Left lobe of liver (tissue), 2 donors: ENCODE data around the gene CD84. TPM values are rescaled to one million over a fixed set of nuclear protein-coding genes. Genes with fewer than 3 reads are reported as not detected.
"Not testable (repeated sequence)": the region's sequence is repeated elsewhere in the genome, so short reads cannot be mapped to it uniquely, and the experiment has no call there.

Experiments
- ATAC-seq: fragments of 200-7000 bp; cut with Tn5 transposase; one replicate; pipeline ENCODE4 v1.9.1; 2020; ENCODE audit warnings: mild to moderate bottlenecking, moderate library complexity
- DNase-seq: peaks from one replicate; pipeline ENCODE4 v3.0.0-alpha.2; 2020; ENCODE audit warnings: low spot score
- total RNA-seq: library from RNA; stranded (reverse); gene quantifications from one replicate; pipeline ENCODE4 v1.2.1, GENCODE V29; 2021
- donor health status: DM: no; HTN: no; CAD: no; lungs with moderate emphysema.
- donor health status: DM: no; HTN: yes; CAD: no.

The CD84 gene, protein sequence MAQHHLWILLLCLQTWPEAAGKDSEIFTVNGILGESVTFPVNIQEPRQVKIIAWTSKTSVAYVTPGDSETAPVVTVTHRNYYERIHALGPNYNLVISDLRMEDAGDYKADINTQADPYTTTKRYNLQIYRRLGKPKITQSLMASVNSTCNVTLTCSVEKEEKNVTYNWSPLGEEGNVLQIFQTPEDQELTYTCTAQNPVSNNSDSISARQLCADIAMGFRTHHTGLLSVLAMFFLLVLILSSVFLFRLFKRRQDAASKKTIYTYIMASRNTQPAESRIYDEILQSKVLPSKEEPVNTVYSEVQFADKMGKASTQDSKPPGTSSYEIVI
- 3.2 TPM for total RNA-seq

DNA sequence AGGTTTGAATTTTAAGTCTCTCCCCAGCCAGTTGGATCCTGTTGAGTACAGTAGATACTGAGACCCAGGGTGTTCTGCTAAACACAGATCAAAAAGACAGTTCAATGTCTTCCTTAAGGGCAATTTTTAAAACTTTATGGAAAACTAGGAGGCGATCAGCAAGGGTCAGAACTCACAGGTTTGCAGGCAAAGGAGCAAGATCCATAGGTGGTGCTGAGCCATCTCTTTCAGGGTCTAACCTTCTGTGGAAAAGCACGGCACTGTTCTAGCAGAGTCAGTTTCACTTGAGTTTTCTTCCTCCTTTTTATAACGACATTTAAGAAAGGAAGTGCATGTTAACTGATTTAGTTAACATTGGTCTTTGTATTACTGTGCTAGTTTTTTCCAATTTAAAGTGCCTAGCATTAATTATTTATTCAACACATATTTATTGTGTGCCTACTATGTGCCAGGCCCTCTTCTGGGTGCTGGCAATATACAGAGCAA is at the start of gene CD84:
Gene CD84, minus strand, starts transcription at position 281 of the 486 bp plus-strand sequence. Its CDS starts 59 bp downstream, at position 222.
- ATAC-seq: no peak
- no peak for DNase-seq

DNA sequence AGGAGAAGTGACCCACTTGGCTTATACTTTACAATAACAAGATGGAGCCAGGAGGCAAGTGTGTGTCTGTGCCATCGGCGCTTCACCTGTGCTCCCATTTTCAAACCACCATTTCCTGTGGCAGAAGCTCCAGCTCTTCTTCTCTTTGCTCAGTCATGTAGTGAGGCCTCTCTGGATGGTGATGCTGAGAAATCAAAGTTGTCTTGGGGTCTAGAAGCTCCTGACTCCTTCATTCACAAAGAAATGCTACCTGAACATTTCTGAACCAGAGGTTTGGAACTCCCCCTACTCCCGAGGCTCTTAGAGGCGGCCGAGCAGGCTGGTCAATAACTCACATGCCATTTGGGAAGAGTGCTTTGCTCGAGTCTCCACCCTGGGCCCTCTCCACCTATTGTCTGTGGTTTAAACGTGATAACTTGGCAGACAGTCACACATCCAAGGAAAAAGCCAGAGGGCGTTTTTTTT is 49.5 kb upstream of the CD84 start:
- ATAC-seq: no peak
- DNase-seq: no peak

DNA sequence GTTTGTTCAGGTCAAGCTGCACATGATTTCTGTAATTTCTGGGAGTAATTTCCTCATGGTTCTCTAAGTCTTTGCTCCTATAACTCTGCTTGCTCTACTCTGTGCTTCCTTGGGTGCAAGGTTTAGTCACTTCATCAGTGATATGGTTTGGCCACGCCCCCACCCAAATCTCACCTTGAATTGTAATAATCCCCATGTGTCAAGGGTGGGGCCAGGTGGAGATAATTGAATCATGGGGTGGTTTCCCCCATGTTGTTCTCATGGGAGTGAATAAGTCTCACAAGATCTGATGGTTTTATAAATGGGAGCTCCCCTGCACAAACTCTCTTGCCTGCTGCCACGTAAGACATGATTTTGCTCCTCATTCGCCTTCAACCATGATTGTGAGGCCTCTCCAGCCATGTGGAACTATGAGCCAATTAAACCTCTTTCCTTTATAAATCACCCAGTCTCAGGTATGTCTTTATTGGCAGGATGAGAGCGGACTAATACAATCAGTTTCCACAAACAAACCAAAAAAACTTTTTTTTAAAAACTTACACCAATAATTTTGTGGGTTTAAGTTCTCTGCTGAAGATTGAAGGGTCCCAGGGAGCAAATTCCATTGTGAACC is 48.5 kb upstream of the CD84 start:
- ATAC-seq, DNase-seq: not testable (repeated sequence)

DNA sequence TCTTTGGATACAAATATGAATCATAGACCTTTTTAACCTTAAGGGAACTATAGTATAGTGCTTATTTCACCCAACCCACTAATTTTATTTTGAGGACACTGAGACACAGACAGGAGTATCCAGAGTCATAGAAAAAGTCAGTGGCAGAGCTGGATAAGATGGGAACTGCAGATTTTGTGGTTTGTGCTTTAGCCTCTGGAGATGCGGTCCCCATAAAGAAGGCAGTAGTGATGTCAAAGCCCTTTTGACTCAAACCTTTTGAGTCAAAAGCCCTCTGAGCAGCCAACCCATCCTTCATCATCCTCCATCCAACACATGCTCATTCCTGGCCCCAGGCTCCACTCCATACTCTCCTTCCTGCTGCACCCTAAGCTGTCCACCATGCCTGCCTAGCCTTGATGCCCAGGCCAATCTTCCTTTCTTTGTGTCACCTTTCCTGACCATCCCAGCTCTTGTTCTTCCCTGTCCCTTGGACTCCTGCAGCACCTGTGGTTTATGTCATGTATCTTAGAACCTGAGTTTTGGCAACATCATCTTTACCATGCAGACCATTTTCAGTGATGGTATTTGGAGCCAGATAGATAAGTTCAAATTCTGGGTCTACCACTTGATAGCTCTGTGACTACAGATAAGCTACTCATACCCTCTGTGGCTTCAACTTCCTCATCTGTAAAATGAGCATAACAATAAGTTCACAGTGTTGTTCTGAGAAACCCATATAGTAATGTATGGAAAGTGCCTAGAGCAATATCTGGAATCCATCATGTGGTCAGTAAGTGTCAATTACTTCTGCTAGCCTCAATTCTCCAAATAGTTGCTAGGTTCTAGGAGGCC is 47.4 kb upstream of the CD84 start:
- ATAC-seq (no peak), DNase-seq (no peak)

DNA sequence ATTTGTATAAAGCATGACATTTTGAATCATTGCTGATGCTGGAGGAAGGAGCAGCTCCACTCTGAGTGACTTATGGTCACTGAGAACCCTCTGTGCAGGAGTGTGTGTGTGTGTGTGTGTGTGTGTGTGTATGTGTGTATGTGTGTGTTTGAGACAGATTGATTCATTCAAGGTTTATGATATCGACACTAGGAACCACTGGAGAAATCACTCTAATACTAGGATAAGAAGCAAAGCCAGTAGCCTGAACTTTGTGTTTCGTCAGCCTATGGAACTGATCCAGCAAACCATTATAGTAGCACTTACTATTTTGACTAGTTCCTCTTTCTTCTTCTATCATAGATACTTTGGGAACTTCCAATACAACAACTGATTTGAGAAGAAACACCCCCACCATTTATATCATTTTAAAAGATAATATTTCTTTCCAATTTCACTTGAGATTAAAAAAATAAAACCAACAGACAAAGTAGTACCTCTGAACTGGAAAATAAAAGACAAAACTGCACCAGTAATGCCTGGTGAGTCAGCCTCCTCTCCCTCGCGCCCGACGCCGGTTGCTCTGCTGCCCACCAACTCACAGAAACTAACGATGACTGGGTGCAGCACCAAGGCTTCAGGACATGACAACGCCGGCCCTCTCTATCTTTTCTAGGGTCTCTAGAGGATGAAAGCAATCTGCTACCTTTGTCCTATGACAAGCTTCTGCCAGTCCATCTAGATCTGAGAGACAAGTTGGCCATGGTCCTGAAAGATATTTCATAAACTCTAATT is 46.6 kb upstream of the CD84 start:
- ATAC-seq: no peak

DNA sequence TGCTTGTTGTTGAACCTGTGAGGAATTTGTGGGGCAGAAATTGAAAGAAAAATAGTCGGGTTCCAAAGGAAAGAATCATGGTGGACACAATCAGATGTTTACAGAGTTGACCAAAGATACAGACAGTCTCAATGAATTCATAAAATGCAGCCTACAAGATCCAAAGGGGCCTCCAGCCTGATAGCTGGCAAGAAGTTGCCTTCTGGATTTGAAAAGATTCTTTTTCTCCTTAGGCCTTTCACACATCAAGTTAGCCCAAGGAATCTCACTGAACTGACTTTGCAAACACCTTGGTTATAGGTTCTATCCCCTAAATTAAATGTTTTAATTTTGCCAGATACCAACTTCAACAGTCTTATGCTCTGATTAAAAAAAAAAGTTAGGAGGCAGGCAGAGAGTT is 46.0 kb upstream of the CD84 start:
- ATAC-seq (no peak), DNase-seq (no peak)

More for the DNA sequence above, 46.6 kb upstream of the CD84 start:
- DNase-seq: no peak

DNA sequence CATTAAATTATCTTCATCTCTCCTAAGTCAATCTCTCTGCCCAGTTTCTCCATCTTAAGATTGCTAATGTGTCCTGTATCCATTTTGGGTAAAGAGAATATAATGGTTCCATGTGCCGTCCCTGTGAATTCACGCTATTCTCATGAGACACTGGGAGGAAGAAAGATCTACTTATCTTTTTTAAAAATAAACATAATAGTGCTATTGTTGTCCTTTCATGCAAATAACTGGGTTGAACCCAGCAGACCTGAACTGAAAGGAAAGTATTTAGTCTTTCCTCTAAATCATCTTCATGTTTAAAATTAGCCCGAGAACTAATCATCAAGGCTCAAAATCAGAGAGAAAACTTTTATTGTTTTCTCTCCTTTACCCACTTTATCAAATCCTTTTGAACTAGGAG is 45.2 kb upstream of the CD84 start:
- DNase-seq: no peak
- no peak for ATAC-seq

DNA sequence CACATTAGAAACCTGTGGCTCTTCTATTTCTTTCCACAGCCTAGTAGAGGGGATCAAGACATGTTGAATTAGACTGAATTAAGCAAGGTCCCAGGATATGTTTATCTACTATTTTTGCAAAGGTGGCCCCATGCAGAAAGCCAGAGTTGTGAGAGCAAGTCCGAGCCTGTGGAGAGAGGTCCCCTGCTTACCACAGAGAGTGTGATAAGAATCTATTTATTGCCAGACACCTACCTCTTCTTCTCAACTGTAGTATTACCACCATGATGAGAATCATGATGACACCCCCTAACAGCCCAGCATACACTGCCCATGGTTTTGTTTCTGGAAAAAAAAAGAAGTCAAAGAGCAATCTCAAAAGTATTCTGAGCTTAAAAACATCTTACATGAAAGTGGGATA is 44.6 kb upstream of the CD84 start:
- DNase-seq (no peak), ATAC-seq (no peak)

DNA sequence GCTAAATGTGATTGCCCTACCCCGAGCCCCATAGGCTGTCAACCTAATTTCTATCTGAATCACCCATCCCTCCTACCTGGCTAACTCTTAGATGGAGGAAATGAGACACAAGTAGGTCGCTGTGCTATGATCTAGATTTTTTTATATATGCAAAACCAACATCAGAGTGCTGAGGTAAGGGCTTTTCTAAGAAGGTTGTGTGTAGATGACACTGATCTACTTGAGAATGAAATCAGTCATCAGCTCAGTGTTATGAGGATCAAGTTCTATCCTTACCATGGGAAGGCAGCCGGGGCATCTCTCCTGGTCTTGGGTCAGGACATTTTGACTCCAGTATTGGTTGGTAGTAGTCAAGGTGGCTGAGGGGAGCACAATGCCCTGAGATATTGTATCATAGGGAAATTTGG is 43.9 kb upstream of the CD84 start:
- ATAC-seq: no peak

DNA sequence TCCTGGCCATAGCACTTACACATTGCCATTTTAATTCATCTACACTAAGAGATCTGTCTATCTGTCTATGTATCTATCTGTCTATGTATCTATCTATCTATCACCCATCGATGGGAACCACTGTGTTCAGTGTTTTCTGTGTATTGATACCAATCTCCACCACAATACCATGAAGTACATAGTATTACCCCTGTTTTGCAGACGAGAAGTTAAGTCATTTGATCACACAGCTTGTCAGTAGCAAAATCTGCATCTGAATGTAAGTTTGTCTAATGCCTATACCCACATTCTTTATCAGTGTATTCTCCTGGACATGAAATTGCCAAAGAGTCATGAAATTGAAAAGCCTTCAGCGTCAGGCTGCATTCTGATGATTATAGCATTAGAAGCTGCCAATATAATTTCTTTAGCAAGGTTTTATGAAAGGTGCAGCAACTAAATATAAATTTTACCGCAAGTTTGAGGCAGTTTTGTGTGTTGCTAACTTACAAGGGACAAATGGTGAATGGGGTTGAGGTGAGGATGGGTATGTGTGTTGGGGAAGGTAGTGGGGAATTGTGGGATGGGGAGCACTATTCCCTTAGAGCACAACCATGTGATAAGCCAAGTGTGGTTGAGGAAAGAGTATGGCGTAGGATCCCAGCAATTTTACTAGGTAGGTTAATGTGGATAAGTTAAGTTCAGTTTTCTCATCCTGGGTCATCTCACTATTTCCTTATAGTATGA is 43.4 kb upstream of the CD84 start:
- DNase-seq (no peak), ATAC-seq (no peak)

More for the DNA sequence above, 43.9 kb upstream of the CD84 start:
- no peak for DNase-seq

DNA sequence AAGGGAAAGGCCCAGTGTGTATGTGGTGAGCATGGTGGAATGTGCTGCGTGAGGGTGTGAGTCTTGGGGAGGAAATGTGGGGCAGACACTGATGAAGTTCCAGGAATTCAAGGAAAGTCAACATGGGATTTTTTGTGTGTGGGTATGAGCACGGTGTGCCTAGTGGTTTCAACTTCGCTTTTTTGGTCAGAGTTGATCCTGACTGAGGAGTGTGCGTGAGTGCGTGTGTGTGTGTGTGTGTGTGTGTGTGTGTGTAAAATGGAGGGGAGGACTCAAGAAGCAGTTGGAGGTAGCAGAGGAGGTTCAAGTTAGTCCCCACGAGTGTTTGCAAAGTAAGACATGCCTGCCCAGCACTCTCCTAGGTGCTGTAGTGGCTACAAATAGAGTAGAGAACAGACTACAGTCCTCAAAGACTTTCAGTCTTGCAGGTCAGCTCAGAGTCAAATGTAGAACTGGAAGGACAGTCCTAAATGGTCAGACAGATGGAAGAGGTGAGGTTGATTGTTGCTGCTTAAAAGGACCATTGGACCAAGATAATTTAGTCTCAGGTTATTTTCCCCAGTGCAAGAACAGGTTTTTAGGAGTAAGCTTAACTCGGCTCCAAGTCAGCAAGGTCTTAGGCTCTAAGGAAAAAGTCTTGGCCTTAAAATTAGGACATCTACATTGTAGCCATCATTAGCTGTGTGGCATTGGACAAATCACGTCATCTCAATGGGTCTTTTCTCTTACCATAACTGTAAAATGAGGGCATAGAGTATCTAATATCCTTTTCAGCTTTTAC is 42.5 kb upstream of the CD84 start:
- no peak for ATAC-seq
- no peak for DNase-seq

DNA sequence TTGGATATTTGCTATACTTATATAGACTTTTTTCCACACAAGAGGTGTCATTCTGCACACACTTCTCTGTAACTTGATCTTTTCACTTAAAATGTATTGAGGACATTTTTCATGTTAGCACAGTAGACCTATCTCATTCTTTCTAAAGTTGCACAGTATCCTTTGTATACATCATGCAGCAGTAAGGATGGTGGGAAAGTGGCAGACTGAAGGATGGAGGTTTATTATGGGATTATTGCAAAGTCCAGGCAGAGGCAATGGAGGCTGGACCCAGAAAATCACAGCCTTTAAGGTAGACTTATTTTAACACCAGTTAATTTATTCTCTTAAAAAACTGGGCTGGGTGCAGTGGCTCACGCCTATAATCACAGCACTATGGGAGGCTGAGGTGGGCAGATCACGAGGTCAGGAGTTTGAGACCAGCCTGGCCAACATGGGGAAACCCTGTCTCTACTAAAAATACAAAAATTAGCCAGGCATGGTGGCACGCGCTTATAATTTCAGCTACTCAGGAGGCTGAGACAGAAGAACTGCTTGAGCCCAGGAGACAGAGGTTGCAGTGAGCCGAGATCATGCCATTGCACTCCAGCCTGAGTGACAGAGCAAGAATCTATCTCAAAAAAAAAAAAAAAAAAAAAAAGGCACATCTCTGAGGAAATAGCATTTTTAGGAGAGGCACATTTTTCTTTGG is 41.8 kb upstream of the CD84 start:
- no peak for DNase-seq
- no peak for ATAC-seq

DNA sequence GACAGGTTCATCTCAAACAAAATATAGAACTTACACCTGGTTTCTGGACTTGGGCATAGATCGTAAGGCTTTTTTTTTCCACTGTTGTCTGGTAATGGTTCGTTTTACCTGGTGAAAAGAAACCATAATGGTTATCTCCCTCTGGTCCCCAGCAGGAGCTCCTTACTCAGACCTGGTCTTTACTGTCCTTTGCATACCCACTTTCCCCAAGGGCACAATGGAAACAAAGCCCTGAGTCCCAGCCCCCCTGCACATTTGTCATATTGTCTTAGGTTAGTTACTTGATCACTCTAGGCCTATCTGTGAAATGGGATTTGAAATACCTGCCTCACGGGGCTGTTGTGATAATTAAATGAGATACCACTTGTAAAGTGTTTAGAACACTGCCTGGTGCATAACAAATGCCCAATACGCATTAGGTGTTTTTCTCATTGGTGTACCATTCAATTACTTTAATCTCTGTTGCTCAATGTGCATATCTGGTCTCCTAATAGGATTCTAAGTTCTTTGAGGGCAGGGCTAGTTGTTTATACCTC is 40.5 kb upstream of the CD84 start:
- ATAC-seq (no peak), DNase-seq (no peak)

DNA sequence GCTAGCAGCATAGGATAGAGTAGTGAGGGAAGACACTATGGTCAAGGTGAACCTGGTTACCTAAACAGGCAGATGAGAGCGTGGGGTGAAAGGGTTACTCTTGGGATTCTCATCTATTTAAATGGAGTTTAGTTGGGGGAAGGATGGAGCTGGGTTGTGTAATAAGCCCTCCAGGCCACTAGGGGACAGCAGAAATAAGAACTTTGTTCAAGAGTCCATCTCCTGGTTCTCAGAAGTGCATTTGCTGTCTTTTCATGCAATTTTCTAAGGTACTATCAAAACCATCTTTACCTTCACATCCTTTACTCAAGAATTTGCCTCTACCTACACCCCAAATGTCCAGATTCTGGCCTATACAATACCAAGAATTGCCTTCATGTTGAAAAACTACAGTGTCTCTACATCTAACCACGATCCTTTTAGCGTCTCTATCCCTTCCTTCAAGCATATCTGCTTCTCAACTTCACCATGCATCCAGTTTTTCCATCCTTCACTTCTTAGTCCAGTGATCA is 39.5 kb upstream of the CD84 start:
- DNase-seq (no peak), ATAC-seq (peak; percentile 28)

DNA sequence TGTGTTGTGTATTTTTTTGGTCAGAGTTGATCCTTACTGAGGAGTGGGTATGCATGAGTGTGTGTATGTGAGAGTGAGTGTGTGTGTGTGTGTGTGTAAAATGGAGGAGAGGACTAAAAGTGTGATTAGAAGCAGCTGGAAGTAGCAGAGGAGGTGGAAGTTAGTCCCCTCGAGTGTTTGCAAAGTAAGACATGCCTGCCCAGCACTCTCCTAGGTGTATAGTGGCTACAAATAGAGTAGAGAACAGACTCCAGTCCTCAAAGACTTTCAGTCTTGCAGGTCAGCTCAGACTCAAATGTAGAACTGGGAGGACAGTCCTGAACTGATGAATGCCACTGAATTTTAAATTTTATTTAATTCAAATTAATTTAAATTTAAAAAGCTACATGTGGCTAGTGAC is 39.0 kb upstream of the CD84 start:
- ATAC-seq (no peak), DNase-seq (no peak)

DNA sequence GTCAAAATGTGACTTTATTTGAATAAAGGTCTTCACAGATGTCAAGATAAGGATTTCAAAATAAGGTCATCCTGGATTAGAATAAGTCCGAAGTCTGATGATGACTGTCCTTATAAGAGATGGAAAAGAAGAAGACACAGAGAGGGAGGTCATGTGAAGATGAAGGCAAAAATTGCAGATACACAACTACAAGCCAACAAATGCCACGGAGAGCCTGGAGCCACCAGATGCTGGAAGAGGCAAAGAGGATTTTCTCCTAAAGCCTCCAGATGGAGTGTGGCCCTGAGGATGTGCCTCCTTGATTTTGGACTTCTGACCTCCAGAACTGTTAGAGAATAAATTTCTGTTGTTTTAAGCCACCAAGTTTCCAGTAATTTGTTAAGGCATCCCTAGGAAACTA is 36.4 kb upstream of the CD84 start:
- ATAC-seq: no peak
- no peak for DNase-seq

DNA sequence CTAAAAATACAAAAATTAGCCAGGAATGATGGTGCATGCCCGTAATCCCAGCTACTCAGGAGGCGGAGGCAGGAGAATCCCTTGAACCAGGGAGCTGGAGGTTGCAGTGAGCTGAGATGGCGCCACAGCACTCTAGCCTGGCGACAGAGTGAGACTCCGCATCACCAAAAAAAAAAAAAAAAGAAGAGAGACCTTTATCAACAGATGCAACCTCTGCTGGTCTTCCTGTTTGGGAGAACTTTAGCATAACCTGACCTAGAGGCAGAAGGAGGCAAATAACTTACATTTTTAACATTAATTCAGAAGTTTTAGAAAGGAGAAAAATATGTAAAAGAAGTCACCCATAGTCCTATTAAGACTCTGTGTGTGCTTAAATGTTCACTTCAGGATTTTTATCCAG is 35.1 kb upstream of the CD84 start:
- no peak for ATAC-seq

DNA sequence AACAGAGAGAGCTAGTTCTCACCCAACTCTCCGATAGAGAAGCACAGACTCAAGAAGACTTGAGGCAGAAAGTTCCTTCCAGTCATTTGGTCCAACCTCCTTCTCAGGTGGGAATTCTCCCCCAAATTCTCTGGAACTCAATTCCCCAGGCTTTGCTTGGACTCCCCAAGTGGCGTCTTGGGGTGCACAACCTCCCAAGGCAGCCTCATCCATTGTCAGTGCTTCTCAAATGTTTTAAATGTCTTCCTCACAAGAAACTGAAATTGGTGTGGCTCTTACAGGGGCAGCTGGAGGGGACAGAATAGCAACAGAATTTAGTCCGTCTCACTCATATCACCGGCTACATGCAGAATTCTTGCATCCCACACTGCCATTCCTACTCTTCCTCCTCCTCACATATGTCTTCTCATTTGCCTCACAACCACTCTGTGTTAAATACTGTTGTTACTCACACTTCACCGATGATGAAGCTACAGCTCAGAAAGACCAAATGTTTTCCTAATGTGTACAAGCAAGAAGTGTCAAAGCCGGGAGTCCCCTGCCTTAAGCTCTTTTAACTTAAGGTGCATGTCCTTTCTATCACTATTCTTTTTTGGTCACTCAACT is 33.4 kb upstream of the CD84 start:
- no peak for ATAC-seq
- DNase-seq: no peak

More for the DNA sequence above, 35.1 kb upstream of the CD84 start:
- DNase-seq: no peak
